Kidney tubule cell (primary cell): Measurements from ENCODE around the gene MACF1.

ENCODE experiments used
- DNase-seq: peaks from one replicate; pipeline ENCODE4 v3.0.0-alpha.2; 2018; ENCODE audit warnings: low spot score

Gene MACF1

DNA sequence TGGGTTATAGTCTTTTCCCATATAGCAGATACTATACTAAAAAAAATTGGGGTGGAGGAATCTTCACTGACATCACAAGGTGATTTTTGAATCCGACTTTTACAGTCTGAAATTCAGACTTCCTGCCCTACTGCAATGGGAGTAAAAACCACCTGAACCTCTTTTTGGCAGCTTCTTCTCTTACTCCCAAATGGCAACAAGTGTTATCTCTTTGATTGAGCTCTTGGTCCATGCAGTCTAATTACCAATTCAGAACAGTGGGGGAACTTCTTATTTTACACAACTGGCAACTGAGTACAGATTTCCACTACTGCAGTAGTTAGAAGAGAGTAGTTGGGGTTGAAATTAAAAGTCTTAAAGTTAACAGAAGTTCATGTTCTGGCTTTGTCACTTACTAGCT, 62.3 kb downstream of the MACF1 start:
- no peak for DNase-seq

DNA sequence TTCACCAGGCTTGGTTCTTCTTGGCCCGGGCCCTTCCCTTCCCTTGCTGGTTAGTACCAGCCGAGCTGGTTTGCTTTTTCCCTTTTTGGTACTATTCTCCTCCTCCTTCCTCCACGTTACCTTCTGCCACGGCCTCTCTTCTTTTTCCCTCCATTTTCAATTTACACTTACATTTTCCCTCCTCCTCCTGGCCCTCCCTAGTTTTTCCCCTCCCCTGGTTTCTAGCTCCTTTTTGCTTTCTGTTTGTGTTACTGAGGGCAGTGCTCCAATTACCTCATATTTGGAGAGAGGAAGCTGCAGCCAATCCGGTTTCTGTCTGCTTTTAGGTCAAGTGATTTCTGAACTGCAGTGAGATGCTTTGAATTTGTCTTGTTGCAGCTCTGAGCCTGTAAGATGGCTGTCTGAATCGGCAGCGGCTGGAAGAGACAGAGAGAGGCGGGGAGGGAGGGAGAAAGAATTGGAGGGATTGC, 63.7 kb downstream of the MACF1 start:
- DNase-seq: peak; percentile 54

DNA sequence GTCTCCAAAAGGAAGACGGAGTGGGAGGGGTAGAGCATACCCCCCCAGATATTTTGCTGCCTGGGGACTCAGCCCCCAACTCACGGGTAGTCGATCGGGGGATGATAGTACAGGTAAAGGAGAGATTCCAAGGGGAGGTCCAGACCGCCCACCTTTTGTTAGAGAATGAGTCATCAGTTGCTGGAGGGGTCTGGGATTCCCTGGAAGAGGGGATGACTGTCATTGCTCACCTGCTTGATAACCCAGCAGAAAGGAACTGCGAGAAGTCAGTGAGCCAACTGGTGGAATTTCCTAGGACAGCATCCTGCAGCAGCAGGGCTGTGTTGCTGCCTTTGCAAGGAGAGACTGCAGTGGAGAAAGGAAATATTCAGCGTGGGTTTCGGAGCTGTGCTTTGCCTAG, 64.4 kb downstream of the MACF1 start:
- peak; percentile 34 for DNase-seq

DNA sequence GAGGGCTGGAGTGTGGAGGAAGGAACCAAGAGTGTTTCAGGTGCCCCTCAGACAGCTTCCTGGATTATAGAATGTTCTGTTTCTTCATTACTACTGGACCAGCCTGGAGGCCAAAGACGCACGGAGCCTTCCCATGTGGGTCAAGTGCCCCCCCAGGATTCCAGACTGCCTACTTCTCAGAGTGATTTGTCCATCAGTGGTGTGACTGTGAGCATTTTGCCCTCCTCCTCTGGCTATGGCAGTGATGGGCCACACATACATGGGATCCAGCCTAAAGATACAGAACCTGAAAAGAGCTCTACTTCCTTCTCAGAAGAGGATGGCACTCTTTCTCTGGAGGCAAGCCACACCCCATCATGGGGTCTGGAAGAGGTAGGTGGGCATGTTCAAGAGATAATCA, 64.9 kb downstream of the MACF1 start:
- no peak for DNase-seq

DNA sequence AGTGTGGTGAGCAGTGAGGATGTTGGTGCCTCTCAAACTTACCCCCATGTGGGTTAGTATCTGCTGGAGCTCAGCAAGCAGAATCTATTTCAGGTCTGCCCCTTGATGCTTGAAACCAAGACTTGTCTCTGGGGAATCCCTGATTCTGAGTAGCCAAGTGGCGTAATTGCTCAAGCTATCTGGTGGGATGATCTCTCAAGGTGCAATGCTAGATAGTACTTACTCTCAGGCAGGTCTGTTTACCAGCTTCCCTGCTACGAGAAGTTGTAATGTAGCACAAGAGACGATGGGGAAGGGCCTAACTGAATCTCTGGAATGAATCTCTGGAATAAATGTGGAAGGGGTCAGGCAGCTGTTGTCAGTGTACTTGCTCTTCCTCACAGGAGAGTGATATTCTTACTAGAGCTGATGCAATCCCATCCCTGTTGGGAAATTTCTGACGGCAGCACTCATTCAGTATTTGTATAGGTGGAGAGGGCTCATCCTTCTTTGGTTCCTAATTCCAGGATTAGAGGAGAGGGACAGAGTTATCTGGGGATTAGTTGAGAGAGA, 65.4 kb downstream of the MACF1 start:
- DNase-seq: no peak

DNA sequence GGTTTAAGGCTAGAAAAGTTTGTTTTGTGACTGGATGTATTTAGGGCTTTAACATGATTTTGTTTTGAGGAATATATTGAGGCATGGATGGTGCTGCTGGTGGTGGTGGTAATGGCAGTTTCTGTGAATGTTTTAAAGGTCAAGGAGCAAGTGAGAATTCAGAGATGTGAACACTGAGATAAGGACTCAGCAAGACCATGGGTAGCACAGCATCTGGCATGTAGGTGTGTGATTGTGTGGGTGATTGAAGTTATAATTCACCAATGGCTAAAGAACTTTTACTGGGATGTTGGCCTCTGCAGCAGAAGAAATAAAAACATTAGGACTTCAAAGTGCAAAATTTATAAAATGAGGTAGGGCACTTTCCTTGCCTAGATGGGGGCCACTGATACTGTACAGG, 65.9 kb downstream of the MACF1 start:
- DNase-seq: no peak

DNA sequence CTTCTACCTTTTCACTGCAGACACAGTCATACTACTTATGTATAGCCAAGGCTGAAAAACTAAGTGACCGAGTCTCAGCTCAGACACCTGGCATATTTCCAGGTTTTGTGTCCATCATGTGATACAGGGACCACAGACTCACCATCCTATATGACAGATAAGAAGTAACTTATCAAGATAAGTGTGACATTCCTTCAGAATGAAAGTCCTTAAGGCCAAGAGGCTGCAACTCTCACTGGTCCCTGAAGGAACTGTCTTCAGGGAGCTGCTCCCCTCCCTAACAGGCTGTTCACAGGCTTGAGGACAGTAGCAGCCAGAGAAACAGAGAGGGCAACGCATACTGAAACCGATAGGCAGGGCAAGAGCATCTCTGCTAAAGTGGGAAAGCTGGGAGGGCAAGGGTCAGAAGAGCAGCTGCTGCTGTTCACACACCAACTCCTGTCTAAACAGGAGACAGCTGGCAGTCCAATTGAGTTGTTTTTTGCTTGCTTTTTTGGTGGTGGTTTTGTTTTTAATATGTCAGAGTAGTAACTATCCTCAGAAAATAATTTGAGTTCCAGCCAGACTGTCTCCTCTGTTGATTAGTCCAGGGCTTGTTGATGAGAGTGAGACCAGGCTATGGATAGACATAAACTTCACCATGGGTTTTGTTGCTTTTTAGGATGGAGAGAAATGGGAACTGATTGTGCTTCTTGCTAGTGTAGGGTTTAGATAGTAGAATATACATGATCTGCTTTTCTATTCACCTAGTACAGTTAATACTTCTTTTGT, 67.7 kb downstream of the MACF1 start:
- no peak for DNase-seq

DNA sequence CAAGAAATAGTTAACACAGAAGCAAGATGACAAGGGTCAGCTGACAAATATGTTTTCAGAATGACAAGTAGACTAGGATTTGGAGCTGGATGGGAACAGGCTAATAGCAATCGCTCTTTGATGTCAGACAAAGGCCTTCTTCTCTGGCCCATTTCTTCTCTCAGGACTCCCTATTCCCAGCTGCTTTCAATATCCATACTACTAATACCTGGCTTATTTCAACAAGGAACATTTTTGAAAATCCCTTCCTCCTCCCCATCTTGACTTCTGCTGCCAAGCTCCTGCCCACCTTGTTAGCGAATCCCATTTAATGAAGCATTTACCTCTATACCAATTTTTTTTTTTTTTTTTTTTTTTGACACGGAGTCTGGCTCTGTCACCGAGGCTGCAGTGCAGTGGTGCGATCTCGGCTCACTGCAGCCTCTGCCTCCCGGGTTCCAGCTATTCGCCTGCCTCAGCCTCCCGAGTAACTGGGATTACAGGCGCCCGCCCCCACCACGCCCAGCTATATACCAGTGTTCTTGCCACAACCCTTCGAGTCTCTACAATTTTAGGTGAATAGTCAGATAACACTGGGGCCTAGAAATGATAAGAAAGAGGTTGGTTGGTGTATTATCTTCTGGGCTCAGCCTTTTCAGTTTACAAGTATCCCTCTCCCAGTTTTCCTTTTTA, 68.4 kb downstream of the MACF1 start:
- no peak for DNase-seq

DNA sequence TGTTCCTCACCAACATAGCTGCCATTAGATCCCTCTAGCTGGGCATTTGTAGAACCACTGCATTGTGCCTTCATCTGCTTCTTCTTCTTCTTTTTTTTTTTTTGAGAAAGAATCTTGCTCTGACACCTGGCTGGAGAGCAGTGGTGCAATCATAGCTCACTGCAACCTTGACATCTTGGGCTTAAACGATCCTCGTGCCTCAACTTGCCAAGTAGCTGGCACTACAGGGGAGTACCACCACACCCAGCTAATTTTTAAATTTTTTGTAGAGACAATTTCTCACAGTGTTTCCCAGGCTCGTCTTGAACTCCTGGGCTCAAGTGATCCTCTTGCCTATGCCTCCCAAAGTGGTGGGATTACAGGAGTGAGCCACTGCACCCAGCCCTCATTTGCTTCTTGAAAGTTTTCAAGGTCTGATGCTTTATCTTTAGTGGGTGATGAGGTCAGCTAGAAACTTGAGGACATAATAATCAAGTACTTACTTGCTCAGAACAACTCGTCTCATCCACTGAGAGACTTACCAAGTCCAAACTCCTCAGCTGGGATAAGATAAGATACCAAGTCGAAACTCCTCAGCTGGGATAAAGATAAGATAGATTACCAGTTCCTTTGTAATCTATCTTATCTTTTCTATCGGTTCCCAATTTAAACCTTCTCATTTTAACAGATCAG, 71.5 kb downstream of the MACF1 start:
- DNase-seq: no peak

DNA sequence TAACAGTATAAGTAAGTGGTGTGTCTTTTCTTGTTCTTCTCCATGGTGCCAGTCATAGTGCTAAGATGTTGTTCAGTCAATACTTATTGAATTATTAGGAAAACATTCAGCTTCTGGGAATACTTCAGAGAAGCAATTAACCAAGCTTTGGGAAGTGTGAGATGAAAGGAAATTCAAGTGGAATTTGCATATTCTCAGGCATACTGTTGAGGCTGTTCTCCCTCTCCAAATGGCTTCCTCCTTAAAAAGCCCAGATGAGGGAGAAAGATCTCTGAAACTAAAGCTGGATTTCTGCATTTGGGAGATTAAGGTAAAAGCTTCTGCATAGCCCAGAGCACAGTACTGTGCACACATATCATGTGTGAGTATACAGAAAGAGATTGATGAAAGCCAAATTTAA, 73.4 kb downstream of the MACF1 start:
- DNase-seq: no peak

DNA sequence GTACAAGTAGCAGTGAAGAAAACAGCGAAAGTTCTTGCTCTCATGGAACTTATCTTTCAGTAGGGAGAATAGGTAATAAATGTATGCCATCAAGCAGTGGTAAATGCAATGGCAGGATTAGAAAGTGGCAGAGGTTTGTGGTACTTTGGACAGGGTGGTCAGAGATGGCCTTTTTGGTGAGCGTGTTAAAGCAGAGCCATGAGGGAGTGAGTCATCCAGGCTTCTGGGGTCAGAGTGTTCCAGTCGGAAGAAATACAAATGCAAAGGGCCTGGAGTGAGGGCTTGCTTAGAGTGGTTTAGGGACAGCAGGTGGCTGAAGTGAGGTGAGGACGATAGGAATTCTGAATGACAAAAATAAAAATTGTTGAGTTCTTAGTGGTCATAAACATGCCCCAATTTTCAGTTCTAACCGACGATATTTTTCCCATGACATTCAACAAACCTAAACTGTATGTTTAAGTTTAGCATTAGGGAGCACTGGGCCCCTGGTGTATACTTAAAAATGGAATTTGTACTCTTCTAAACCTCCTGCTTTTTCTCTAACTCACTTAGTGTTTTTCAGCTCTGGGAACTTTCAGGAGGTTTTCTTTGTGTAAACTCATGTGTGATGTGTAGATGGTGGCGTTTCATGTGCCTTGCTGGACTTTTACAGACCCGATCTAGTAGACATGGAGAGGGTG, 78.2 kb downstream of the MACF1 start:
- no peak for DNase-seq

DNA sequence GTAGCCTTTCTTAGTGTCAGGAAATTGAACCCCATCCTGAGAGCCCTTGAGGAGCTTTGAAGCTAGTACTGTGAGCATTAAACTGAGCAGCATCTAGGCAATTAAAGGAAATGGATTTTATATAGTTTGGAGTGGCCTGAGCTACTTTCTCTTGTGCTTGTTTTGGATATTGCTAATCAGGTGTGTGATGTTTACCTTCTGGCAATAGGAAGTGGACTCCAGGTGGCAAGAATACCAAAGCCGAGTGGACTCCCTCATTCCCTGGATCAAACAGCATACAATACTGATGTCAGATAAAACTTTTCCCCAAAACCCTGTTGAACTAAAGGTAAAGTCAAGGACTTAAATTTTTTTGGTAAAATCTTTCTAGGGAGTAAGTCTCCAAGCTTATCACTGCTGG, 79.4 kb downstream of the MACF1 start:
- no peak for DNase-seq

DNA sequence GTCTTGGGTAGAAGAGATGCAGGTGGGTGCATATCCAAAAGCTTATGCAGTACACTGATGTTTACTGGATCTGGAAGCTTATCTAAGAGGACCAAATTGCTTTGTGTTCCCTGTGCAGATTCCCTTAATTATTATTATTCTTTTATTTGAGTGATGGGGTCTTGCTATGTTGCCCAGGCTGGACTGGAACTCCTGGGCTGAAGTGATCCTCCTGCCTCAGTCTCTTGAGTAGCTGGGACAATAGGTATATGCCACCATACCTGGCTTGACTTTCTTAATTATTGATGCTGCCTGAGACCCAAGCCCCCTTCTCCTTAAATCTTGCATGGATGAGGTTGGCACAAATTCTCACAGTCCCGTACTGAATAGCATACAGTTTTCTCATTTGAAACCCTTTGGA, 83.0 kb downstream of the MACF1 start:
- no peak for DNase-seq

DNA sequence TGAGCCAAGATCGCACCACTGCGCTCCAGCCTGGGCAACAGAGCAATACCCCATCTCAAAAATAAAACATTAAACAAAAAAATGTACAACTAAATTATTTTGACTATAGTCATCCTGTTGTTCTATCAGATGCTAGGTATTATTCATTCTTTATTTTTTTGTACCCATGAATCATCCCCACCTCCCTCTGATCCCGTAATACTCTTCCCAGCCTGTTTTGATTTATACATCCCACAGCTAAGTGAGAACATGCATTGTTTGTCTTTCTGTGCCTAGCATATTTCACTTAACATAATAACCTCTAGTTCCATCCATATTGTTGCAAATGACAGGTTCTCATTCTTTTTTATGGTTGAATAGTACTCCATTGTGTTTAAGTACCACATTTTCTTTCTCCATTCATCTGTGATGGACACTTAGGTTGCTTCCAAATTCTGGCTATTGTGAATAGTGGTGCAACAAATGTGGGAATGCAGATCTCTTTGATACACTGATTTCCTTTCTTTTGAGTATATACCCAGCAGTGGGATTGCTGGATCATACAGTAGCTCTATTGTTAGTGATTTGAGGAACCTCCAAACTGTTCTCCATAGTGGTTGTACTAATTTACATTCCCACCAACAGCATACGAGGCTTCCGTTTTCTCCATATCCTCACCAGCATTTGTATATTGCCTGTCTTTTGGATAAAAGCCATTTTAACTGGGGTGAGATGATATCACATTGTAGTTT, 84.4 kb downstream of the MACF1 start:
- DNase-seq: no peak

DNA sequence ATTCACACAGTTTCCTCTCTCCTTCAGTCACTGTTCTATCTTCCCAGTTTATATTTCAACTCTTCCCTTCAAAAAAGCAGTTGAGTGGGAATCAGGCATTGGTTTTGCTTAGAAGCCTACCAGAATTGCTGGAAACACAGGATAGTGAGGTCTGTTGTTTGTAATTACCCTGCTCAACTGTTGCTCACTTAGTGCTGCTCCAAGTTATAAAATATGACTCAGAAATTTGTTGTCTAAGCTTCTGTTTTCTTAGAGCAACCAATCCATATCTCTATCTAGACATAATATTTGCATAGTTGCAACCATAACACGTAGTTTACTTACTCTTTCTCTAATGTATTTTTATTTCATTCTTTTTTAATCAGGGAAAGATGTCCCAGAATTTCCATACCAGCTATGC, 87.9 kb downstream of the MACF1 start:
- DNase-seq: no peak

DNA sequence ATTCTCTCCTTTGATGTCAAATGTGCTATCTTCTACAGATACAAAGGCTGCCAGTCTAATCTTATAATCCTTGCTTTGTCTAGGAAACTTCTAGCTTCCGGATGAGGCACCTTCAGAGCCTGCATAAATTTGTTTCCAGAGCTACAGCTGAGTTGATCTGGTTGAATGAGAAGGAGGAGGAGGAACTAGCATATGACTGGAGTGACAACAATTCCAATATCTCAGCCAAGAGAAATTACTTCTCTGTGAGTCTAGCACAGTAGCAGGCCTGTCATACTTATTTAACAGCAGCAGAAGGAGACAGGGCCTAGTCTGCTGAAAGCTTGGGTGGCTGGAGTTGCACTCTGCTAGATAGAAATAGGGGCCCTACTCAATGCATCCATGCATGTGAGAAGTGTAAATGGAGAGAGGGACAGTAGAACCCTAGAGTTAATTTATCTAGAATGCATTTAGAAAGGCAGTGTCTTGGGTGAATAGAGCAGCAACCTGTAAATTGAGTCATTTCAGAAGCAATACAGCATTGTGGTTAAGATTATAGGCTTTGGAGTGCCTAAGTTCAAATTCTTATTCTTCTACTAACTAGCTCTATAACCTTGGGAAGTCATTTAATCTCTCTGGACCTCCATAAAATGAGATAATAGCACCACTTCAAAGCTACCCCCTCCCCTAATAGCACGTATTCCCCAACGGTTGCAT, 89.0 kb downstream of the MACF1 start:
- peak; percentile 86 for DNase-seq

DNA sequence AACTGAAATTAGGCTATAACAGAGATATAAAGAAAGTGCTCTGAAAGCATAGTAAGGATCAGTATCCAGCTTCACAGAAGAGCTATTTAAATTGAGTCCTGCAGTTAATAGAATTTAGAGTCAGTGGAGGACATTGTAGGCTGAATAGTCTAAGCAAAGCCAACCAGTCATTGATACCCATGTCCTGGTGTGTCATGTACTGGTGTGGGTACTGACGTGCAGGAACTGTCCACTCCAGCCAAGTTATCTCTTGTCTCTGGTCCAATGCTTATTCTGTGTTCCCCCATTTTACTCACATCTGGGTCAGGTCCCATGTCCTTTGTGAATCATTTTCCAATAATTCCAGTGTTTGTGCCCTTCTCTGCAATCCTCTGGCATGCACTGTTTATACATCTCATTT, 90.0 kb downstream of the MACF1 start:
- no peak for DNase-seq

DNA sequence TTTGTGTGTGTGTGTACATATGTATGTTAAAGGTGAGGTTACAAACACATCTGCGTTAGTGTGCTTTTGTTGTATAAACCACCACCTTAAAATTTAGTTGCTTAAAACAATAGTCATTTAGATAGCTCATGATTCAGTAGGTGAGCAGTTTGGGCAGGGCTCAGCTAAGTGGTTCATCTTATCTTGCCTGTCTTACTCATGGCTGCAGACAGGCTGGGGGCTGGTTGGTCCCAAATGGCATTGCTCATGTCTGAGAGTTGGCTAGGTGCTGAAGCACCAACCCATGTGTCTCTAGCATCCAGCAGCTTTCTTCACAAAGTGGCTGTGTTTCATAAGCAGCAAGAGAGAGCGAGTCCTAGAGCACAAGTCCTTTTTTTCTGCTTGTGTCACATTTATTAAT, 91.4 kb downstream of the MACF1 start:
- no peak for DNase-seq

DNA sequence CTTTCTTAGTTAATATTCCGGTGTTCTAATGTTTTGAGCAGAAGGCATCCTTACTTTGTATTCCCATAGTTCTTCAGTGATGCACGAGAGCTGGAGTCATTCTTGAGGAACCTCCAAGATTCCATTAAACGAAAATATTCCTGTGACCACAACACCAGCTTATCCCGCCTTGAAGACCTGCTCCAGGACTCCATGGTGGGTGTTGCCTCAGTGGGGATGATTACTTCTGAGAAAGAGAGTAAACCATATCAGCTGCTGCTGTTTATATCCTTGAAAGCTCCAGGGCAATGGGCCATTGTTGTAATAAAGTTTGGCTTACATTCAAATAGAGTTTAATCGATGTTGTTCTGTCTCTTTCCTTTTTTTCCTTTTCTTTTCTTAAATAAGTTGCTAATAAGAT, 93.1 kb downstream of the MACF1 start:
- no peak for DNase-seq

DNA sequence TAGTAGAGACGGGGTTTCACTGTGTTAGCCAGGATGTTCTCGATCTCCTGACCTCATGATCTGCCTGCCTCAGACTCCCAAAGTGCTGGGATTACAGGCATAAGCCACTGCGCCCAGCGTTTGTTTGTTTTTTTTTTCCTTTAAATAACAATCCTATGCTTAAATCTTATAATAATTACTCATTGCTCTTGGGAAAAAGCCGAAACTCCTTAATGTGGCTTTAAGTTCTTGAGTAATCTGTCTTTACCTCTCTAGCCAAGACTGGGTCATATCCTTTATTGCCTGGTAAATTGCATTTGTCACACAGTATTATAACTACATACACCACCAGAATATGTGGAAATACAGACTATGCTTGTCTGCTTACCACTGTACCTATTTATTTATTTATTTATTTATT, 97.1 kb downstream of the MACF1 start:
- no peak for DNase-seq

DNA sequence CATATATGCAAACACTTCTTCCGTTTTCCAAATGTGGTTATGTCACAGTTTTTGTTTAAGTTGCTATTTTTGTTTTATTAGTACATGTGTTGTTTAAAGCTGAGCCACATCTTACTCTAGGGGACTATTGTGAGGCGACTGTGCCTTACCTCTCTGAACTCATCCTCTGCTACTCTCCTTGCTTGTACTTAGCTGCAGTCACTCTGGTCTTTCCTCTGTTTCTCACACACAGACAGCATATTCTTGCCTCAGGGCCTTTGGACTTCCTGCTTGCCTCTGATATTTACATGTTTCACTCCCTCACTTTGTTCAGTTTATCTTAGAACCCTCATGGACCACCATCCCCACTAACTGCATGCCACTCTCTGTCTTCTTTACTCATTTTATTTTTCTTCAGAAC, 101.1 kb downstream of the MACF1 start:
- no peak for DNase-seq
